Neural progenitor cell (in vitro differentiated cells): ENCODE results near the gene ZNF254.

Experiments
- EZH2 ChIP-seq: fragments of 200-600 bp; sonication (generic); IDR thresholded peaks from 2 replicates; pipeline ENCODE4 v1.6.1; 2017; ENCODE audit warnings: antibody characterized with exemption, mild to moderate bottlenecking, moderate library complexity
- TF ChIP-seq, protein P1 (sequence below): fragments of 200-600 bp; sonication (generic); IDR thresholded peaks from 2 replicates; pipeline ENCODE4 v1.5.1; 2017; ENCODE audit warnings: antibody characterized with exemption, mild to moderate bottlenecking

DNA sequence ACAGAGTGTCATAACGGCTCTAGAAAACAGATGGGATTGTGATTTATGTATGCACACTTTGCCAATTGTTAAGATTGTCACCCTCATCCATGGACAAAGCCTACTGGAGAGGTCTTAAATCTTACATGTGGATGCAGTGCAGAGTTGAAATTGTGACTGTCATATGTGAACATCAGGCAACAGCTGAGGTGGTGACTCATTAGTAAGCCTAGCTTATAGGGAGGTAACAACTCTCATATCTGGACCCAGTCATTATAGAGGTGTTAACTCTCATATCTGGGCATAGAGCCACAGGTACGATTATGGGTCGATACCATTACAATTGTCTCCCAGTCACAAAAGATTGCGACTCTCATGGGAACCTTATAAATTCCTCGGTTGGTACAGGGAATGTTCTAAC, 29.8 kb upstream of the ZNF254 start:
- TF ChIP-seq EZH2: no peak
- TF ChIP-seq, protein P1, sequence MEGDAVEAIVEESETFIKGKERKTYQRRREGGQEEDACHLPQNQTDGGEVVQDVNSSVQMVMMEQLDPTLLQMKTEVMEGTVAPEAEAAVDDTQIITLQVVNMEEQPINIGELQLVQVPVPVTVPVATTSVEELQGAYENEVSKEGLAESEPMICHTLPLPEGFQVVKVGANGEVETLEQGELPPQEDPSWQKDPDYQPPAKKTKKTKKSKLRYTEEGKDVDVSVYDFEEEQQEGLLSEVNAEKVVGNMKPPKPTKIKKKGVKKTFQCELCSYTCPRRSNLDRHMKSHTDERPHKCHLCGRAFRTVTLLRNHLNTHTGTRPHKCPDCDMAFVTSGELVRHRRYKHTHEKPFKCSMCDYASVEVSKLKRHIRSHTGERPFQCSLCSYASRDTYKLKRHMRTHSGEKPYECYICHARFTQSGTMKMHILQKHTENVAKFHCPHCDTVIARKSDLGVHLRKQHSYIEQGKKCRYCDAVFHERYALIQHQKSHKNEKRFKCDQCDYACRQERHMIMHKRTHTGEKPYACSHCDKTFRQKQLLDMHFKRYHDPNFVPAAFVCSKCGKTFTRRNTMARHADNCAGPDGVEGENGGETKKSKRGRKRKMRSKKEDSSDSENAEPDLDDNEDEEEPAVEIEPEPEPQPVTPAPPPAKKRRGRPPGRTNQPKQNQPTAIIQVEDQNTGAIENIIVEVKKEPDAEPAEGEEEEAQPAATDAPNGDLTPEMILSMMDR: no peak
